Epidermal melanocyte (primary cell): ENCODE data around the gene DPP3.

Source experiments
- DNase-seq: peaks from one replicate; pipeline ENCODE4 v3.0.0; 2011; ENCODE audit warnings: low spot score; ENCODE audit not compliant: insufficient read length

The DPP3 gene

DNA sequence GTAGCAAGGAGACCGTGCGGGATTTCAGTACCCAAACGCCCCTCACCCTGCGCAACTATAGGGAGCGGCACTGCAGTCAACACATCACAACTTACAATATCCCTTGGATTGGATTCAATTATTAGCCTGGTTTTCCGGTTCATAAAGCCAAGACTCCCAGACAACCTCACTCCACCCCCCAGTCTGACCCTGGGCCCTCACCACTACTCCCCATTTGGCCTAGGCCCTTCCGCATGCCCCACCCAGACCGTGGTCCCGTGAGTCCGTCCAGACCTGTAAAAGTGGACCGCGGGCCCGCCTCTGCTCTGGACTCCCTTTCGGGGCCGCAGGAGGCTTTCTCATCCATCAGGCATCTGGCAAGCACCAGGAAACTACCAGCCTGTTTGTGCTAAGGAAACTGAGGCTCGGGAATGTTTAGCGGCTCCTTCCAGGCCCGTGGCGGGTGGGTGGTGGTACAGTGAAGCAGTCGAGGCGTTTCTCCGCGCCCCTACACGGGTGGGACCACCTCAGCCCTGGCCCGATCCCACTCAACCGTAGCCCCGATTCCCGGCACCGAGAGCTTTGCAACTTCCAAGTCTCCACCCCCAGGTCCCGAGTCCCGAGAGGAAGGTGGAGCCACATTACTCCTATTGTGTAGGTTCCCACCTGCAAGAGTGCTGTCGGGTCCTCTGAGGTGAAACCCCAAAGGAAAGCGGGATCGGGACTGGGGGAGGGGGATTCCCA is 679 bp upstream of the DPP3 start:
- DNase-seq = no peak

DNA sequence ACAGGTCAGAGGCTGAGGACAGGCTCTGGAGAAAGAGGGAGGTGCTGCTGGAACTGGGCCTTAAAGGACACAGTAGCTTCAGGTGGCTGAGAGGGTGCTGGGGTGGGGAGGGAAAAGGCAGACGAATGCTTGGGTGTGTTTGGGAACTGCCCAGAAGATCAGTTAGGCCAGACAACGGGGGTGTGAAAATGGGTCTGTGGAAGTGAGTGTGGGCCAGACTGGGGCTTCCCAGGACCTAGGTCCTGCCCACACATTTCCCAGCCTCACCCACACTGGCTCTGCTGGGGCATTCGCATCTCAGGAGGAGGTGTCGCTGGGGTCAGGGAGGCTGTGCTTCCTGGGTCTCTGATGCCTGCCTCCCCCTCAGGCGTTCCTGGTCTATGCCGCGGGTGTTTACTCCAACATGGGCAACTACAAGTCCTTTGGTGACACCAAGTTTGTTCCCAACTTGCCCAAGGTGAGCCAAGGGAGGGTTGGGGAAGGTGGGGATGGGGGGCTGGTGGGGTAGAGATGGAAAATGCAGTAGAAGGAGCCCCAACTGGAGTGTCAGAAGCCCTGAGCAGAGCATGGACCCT is 4.7 kb downstream of the DPP3 start:
- no peak for DNase-seq

DNA sequence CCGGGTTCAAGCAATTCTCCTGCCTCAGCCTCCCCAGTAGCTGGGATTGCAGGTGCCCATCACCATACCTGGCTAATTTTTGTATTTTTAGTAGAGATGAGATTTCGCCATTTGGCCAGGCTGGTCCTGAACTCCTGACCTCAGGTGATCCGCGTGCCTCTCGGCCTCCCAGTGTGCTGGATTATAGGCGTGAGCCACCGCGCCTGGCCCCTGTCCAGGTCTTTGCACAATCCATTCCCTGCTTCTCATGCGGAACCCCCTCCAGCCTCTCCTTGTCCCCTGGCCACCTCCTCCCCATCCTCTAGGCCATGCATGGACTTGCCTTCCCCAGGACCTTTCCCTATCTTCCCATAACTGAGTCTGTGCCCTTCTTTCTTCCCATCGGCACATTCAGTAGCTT is 8.7 kb downstream of the DPP3 start:
- no peak for DNase-seq

DNA sequence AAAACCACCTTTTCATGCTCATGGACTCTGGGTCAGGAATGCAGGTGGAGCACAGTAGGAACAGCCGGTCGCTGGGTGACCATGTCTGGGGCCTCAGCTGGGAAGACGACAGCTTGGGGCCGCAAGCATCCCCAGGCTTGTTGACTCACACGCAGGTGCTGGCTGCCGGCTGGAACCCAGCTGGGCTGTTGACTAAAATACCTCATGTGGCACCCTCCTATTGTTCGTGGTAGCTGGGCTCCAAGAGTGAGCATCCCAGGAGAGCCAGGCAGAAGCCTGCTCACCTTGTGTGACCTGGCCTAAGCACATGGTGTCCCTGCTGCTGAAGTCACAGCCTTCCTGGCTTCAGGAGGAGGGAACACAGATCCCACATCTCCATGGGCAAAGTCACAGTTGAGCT is 9.4 kb downstream of the DPP3 start:
- no peak for DNase-seq

- DNase-seq = no peak
These were observed 11.2 kb downstream of the DPP3 start for GRCh38 chr11:66491315-66491935.

- no peak for DNase-seq
These were observed 12.1 kb downstream of the DPP3 start for GRCh38 chr11:66492161-66492865.

DNA sequence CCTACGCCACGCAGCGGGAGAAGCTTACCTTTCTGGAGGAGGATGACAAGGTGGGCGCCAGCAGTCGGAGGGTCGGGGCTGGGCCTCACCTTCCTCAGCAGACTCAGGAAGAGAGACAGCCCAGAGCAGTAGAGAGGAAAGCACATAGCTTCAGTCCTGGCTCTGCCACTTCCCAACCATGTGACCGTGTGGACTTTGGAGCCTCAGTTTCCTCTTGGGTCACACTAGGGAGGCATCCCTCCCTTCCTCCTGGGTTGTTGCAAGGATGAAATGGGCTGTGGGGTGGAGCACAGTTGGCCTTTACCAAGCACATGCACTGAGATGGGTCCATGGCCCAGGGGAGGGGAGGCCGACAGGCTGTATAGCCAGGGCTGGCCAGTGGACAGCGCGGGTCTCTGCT is 12.9 kb downstream of the DPP3 start:
- DNase-seq = no peak

- no peak for DNase-seq
These were observed 14.2 kb downstream of the DPP3 start for GRCh38 chr11:66494458-66494857.

GRCh38 chr11:66494935-66495334 is 14.7 kb downstream of the DPP3 start:
- DNase-seq = no peak

DNA sequence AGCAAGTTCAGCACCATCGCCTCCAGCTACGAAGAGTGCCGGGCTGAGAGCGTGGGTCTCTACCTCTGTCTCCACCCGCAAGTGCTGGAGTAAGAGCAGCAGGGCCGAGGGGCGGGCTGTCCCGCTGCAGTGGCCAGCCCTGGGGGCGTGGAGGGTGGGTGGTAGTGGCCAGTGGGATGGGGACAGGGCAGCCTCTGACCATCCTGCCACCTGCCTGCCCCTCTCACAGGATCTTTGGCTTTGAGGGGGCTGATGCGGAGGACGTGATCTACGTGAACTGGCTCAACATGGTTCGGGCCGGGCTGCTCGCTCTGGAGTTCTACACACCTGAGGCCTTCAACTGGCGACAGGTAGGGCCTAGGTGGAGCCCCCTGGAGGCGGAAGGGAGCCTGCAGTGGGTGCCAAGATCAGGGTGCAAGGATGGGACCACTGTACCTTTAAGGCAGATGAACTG is 15.2 kb downstream of the DPP3 start:
- no peak for DNase-seq

DNA sequence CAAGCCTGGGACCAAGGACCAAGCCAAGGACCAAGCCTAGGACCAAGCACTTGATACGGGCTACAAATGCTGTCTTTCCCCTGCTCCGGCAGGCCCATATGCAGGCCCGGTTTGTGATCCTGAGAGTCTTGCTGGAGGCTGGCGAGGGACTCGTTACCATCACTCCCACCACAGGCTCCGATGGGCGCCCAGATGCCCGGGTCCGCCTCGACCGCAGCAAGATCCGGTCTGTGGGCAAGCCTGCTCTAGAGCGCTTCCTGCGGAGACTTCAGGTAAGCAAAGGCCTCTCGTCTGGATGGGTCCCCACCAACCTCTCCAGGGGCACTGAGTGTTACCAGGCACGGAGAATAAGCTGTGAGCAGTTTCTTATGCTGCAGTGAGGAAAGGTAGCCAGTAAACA is 17.0 kb downstream of the DPP3 start:
- no peak for DNase-seq

DNA sequence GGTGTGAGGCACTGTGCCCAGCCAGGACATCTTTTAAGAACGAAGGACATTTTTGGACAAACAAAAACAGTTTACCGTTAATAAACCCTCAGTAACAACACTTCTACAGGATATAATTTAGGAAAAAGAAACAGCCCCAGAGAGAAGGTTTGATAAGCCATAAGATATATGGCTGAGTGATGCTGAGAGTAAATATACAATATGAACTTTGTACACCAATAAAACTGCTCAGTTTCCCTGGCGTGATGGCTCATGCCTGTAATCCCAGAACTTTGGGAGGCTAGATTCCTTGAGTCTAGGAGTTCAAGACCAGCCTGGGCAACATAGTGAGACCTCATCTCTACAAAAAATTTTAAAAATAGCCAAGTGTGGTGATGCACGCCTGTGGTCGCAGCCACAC is 18.3 kb downstream of the DPP3 start:
- no peak for DNase-seq

GRCh38 chr11:66505276-66505816 is 25.1 kb downstream of the DPP3 start:
- DNase-seq = no peak

GRCh38 chr11:66509131-66509561 is 28.9 kb downstream of the DPP3 start:
- DNase-seq = no peak

DNA sequence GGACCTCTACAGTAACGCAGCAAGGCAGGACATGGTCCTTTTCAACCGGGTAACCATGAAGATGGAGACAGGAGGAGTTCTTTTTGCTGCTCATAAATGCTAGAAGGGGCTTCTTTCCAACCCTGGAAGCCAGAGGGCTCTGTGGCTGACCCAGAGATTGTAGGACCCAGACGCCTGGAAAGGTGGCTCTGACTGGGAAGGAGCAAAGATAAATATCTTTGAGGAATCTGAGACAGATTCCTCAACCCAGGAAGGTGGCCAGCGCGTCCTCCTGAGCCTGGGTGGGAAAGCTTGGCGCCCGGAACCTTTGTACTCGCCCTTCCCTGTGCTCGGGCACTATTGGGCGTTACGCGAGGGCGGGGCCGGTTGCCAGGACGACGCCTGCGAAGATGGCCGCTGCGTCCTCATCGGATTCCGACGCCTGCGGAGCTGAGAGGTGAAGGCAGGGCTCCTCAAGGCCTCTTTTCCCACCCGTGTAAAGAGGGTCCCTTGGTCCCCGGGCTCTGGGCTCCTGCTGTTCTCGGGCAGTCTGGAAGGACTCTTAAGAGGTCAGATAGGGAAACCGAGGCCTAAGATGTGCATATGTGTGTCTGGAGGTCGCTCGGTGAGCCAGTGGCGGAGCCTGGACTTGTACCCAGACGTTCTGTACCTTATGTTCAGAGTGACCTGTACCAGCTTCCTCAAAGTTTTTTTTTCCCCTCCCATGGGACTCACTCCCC is 30.2 kb downstream of the DPP3 start, which contains the start of gene BBS1:
BBS1 (plus strand) TSS at position 365 of the 719 bp plus-strand sequence; CDS start at position 390, 25 bp downstream.
- peak; percentile 91 for DNase-seq

DNA sequence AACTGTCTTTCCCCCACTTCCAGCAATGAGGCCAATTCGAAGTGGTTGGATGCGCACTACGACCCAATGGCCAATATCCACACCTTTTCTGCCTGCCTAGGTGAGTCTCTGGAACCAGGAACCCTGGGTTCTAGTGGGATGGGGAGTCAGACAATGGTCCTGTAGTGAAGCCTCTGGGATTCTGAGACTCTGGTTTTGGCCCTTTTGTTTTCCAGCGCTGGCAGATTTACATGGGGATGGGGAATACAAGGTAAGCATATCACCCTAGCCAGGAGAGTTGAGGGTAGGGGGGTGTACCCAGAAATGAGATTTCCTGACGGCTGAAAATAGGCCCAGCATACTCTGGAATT is 30.7 kb downstream of the DPP3 start:
- no peak for DNase-seq

- DNase-seq = no peak
These were observed 43.4 kb downstream of the DPP3 start for GRCh38 chr11:66523611-66524010.

- no peak for DNase-seq
These were observed 44.2 kb downstream of the DPP3 start for GRCh38 chr11:66524304-66525040.

DNA sequence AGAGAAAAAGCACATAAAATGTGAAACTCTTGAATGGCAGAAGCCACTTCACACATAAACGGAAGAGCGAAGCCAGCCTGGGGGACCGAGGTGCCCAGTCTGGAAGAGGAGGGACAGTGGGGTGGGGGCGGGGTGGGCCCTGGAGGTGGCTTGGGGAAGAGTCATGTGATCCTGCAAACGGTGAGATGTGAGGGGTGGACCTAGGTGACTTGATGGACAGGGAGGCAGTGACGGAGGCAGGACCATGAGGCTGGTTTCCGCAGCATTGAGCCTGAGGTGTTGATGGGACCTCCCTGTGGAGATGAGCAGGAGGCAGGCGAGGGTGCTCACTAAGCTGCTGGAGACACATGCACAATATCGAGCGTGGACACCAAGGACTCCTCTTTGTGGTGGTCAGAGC is 48.8 kb downstream of the DPP3 start:
- DNase-seq = no peak

DNA sequence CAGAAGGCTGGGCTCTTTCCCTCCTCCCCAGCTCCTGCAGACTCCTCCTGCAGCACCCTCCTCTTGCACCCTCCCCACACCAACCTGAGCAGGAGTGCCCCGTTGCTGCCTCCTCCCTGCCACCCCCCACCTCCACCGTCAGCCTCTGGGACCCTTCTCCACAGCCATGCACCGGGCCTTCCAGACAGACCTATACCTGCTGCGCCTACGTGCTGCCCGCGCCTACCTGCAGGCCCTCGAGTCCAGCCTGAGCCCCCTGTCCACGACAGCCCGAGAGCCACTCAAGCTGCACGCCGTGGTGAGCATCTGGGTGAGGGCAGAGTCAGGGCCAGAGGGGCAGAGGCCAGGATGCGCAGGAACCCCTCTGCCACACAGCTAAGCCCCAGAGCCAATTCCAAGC is 49.4 kb downstream of the DPP3 start:
- DNase-seq = no peak
